Left hindlimb (tissue), 1 donor: ENCODE measurements around the gene CSTA.
"Not testable (repeated sequence)": the region's sequence is repeated elsewhere in the genome, so short reads cannot be mapped to it uniquely, and the experiment has no call there.

Source experiments
- DNase-seq: peaks from one replicate; pipeline ENCODE4 v3.0.0-alpha.2; 2018

Gene CSTA

GRCh38 chr3:122322095-122323075, 2.7 kb upstream of the CSTA start:
- no peak for DNase-seq

GRCh38 chr3:122325769-122326168, 721 bp downstream of the CSTA start:
- DNase-seq = no peak

- no peak for DNase-seq
These were observed 6.8 kb downstream of the CSTA start for GRCh38 chr3:122331886-122332285.

- DNase-seq = no peak
These were observed 7.5 kb downstream of the CSTA start for GRCh38 chr3:122332551-122332950.

GRCh38 chr3:122342803-122343202, 17.8 kb downstream of the CSTA start:
- DNase-seq = no peak

GRCh38 chr3:122343654-122344053, 18.6 kb downstream of the CSTA start:
- DNase-seq = no peak

- no peak for DNase-seq
These were observed 24.1 kb downstream of the CSTA start for GRCh38 chr3:122349171-122349570.

GRCh38 chr3:122350814-122351418, 25.9 kb downstream of the CSTA start:
- no peak for DNase-seq

GRCh38 chr3:122351612-122352011, 26.6 kb downstream of the CSTA start:
- no peak for DNase-seq

GRCh38 chr3:122353215-122353614, 28.2 kb downstream of the CSTA start:
- peak; percentile 31 for DNase-seq

- no peak for DNase-seq
These were observed 28.9 kb downstream of the CSTA start for GRCh38 chr3:122353893-122354401.

- no peak for DNase-seq
These were observed 30.6 kb downstream of the CSTA start for GRCh38 chr3:122355612-122356011.

GRCh38 chr3:122356402-122356801, 31.4 kb downstream of the CSTA start:
- no peak for DNase-seq

GRCh38 chr3:122357828-122358702, 33.0 kb downstream of the CSTA start:
- no peak for DNase-seq

- no peak for DNase-seq
These were observed 33.6 kb downstream of the CSTA start for GRCh38 chr3:122358703-122359032.

- DNase-seq = no peak
These were observed 37.0 kb downstream of the CSTA start for GRCh38 chr3:122362026-122362425.

- no peak for DNase-seq
These were observed 39.4 kb downstream of the CSTA start for GRCh38 chr3:122364490-122364889.

GRCh38 chr3:122365073-122365472, 40.0 kb downstream of the CSTA start:
- no peak for DNase-seq

GRCh38 chr3:122365582-122366378, 40.7 kb downstream of the CSTA start:
- DNase-seq = not testable (repeated sequence)

GRCh38 chr3:122366379-122366749, 41.3 kb downstream of the CSTA start:
- no peak for DNase-seq

- DNase-seq = no peak
These were observed 49.0 kb downstream of the CSTA start for GRCh38 chr3:122374034-122374433.

- no peak for DNase-seq
These were observed 52.9 kb downstream of the CSTA start for GRCh38 chr3:122377975-122378374.
